Retina (tissue), 1 donor: Measurements from ENCODE around the gene IQCH.
A peak's percentile ranks its signal among the peaks of the same experiment; 100 is the strongest.
"Not testable (repeated sequence)": the region's sequence is repeated elsewhere in the genome, so short reads cannot be mapped to it uniquely, and the experiment has no call there.

Source experiments
- DNase-seq: peaks from one replicate; pipeline ENCODE4 v3.0.0-alpha.2; 2016

Gene IQCH

GRCh38 chr15:67254238-67255175 is at the start of gene IQCH, which contains the start of gene AAGAB:
IQCH (plus strand) TSS chr15:67254786; CDS start chr15:67254897, 111 bp downstream.
AAGAB (minus strand) TSS chr15:67254661; CDS start chr15:67254631, 30 bp downstream.
- DNase-seq, result peak; percentile 99

GRCh38 chr15:67207555-67208207 is 46.9 kb upstream of the IQCH start:
- DNase-seq, result no peak

- no peak for DNase-seq
These were observed 46.2 kb upstream of the IQCH start for GRCh38 chr15:67208396-67208795.

GRCh38 chr15:67210555-67211168 is 43.9 kb upstream of the IQCH start:
- DNase-seq, result no peak

DNA sequence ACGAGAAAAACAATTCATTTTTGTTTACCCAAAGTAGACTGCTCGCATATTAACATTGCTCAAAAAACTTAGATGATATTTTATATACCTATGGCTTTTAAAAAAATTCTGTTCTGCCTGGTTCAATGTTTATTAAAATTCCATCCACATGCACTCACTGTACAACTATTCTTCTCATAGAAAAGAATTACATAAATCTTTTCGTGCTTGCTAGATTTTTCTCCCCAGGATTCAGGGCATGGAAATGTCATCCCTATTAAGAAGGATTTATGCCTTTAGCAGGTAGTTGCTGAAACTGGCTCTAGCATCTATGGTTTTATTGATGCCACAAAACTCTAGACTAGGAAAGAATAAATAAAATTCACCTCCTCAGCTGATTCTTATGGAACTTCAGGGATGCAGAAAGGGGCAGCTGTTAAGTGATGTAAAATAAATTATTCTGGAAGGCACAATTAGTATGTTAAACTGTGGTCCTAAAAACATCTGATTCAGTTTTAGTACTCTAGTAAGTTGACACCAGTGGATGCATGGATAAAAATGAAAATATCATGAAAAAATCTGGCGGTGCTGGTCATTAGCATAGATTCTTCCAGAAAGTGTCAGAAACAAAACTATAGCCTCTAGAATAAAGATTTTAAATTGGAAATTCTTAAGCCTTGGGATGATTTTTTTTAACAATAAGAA is 41.8 kb upstream of the IQCH start:
- no peak for DNase-seq

- no peak for DNase-seq
These were observed 39.5 kb upstream of the IQCH start for GRCh38 chr15:67215102-67215501.

DNA sequence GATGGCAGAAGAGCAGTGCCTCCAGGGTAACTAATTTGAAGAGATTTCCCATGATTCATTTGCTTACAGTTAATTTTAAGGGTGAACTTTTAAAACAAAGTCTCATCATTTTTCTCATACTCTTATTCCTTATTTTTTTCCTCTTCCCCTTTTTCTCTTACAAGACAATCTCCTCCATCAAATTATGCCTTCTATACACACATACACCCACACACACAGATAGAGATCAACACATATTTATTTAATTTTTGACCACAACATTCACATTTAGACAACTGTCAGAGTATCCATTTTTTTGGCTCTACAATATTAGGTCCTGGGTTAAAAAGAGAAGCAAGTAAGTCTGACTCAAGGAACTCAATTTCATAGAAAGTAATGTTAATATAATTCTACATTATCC is 37.7 kb upstream of the IQCH start:
- DNase-seq, result no peak

GRCh38 chr15:67218428-67218827 is 36.2 kb upstream of the IQCH start:
- DNase-seq, result no peak

GRCh38 chr15:67219288-67219687 is 35.3 kb upstream of the IQCH start:
- DNase-seq, result no peak

DNA sequence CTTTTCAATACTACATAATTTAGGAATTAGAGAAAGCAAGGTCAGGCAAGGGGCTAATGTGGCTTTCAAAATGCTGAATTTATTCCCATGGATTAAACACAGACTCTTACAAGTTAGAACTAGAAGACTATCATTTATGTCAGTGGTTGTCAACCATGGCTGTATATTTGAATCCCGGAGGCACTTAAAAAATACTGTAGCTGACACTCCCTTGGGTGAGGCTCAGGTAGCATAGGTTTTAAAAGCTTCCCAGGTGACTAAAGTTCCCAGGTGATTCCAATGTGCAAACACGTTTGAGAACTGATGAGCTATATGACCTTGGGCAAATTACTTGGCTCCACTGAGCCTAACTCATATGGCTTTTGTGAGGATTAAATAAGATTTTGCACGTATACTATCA is 29.7 kb upstream of the IQCH start:
- DNase-seq, result no peak

DNA sequence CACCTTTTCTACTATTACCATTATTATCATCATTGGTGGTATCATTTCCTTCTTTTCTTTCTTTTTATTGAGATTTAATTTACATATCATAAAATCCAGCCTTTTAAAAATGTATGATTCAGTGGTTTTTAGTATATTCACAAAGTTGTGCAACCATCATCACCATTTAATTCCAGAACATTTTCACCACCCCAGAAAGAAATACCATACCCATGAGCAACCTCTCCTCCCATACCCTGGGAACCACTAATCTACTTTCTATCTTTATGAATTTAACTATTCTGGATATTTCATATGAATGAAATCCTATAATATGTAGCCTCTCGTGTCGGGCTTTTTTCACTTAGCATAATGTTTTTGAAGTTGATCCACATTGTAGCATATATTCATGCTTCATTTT is 29.2 kb upstream of the IQCH start:
- DNase-seq, result no peak

- DNase-seq, result no peak
These were observed 27.2 kb upstream of the IQCH start for GRCh38 chr15:67227431-67227830.

- DNase-seq, result no peak
These were observed 26.7 kb upstream of the IQCH start for GRCh38 chr15:67227846-67228245.

GRCh38 chr15:67228286-67228685 is 26.3 kb upstream of the IQCH start:
- DNase-seq, result no peak

DNA sequence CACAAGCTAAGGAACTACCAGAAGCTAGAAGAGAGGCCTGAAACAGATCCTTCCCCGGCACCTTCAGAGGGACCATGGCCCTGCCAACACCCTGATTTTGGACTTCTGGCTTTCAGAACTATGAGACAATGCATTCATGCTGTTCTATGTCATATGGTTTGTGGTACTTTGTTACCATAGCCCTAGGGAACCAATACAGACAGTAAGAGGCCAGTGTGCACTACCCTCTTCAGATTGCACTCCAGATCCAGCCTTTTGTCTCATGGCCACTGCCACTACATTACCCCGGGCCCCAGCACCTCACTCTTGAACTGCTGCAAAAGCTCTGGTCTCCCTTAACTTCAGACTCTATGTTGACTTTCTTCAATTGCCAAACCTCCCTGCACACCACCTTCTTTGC is 24.1 kb upstream of the IQCH start:
- DNase-seq, result no peak

GRCh38 chr15:67232591-67232990 is 22.0 kb upstream of the IQCH start:
- DNase-seq, result no peak

DNA sequence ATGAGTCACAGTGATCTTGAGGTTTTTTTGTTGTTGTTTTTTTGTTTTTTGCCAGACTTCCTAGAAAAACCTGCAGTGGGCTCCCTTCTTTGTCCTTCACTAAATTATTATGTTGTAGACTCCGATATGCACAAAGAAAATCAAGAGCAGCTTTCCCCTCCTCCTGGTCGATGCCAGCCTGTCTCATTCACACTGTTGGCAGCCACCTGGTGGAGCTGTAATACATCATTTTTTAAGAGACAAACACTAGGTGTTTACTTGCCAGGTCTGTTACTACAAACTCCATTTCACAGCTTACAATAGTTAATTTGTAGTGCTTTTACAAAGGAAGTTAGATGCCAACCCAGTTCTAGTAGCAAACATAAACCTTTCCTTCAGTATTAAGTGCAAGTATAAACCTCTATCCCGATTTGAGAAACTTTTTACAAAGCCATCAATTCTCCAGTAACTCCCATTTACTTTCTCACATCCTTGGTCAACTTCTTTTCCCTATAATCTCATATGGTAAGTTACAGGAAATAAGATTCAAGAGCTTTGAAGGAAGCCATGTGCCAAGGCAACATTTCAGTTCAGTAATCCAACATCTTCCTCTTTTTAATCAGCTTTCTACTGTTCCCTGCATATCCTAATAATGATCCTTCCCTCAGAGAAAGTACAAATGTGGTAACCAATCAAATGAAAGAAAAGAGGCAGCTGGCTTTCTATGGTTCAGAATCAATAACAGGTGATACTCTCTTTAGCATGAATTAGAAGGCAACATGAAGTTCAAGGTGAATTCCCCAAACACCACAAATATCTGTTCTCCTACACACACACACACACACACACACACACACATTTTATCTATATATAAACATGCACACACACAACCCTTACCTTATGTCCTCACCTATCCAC is 14.1 kb upstream of the IQCH start:
- DNase-seq, result no peak

DNA sequence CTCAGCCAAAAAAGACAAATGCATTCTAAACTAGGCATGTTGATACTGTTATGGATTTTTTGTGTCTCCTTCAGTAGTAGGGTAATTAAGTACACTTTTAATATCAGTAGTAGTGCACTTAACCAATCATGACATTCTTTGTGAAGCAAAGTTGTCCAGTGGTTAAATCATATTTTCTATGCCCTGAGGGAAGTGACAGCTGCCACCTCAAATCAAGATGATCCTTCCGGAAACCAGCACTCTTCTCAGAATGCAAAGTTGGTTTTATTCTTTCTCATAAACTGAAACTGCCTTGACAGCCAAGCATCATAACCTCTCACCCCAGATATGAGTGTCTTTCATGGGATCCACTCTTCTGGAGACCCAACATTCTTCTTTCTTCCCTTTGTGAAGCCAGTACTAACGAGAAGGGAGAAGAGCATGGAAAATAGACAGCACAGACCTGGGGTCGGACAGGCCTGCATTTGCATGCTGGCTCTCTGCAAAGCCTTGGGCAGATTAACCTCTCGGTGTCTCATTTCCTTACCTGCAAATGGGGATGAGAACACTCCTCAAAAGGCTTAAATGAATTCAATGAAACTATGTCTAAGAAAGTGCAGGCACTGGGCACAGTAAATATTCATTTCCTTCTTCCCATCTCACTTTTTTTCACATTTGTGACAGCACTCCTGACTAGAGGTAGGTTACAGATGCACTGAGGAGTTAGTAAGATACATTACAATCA is 13.3 kb upstream of the IQCH start:
- peak; percentile 68 for DNase-seq

GRCh38 chr15:67242708-67243111 is 11.9 kb upstream of the IQCH start:
- DNase-seq, result no peak

DNA sequence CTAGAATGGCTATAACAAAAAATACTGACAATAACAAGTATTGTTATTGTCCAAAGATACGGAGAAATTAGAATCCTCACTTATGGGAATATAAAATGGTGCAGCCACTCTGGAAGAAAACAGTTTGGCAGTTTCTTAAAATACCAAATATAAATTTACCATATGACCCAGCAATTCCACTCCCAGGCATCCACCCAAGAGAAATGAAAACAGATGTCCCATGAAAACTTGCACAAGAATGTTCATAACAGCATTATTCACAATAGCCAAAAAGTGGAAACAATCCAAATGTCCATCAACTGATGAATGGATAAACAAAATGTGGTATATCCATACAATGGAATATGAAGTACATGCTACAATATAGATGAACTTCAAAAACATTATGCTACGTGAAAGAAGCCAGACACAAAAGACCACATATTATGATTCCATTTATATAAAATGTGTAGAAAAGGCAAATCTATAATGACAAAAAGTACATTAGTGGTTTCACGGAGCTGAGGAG is 9.6 kb upstream of the IQCH start:
- DNase-seq, result no peak

GRCh38 chr15:67246606-67247005 is 8.0 kb upstream of the IQCH start:
- not testable (repeated sequence) for DNase-seq
